AG04450 (cell line): ENCODE results near the gene PRUNE2. TPM values are rescaled to one million over a fixed set of nuclear protein-coding genes. Genes with fewer than 3 reads are reported as not detected.

ENCODE experiments used
- CTCF ChIA-PET: fragments of 300-600, 350-600 bp; formaldehyde crosslinking; extraction: SDS; loops from one replicate; lab custom pipeline; 2022; ENCODE audit warnings: antibody characterized with exemption, inconsistent platforms; lab: Charles Lee
- POLR2A ChIA-PET: fragments of 350-600 bp; formaldehyde crosslinking; extraction: SDS; loops from one replicate; lab custom pipeline; 2021; ENCODE audit warnings: antibody characterized with exemption, inconsistent platforms; lab: Yijun Ruan, JAX
- DNase-seq: peaks from one replicate; pipeline ENCODE4 v3.0.0-alpha.2; 2011; ENCODE audit warnings: low read depth, low spot score
- H3K27ac ChIP-seq: one replicate; pipeline ENCODE4 v1.5.1; 2012; ENCODE audit warnings: low read depth, low read length, control low read depth
- H3K27me3 ChIP-seq: one replicate; pipeline ENCODE4 v1.6.0; 2012; ENCODE audit warnings: low read length; ENCODE audit not compliant: control insufficient read depth, insufficient read depth
- H3K4me3 ChIP-seq: 2 replicates; pipeline ENCODE4 v1.5.1; 2011; ENCODE audit warnings: mild to moderate bottlenecking, low read depth, low read length, control low read depth
- H3K9me3 ChIP-seq: 2 replicates; pipeline ENCODE4 v1.5.1; 2012; ENCODE audit warnings: low read length; ENCODE audit not compliant: control insufficient read depth, insufficient read depth
- CTCF ChIP-seq: IDR thresholded peaks from 2 replicates; pipeline ENCODE4 v1.5.1; 2011; ENCODE audit warnings: low read depth, low read length, control low read depth, inconsistent platforms
- polyA plus RNA-seq: library from polyadenylated mRNA; depleted of rRNA; stranded (reverse); fragments of >200 nt; gene quantifications from 2 replicates; pipeline ENCODE4 v1.2.3, GENCODE V29; 2011

The PRUNE2 gene
- polyA plus RNA-seq, 1 experiment: 1.1 TPM

- DNase-seq: no peak
- no peaks in the 10 kb centered on the region for H3K9me3 ChIP-seq
- H3K27me3 ChIP-seq: no peaks in the 10 kb centered on the region
- no peak for TF ChIP-seq CTCF
- no peak overlapping the region for H3K27ac ChIP-seq
- ChIA-PET CTCF (interaction anchor here (0.6 kb wide), 1 partner anchor 108 kb away, joined by 3 read pairs; no protein-coding TSS in a partner anchor), POLR2A (no interaction called here)
- no peak overlapping the region for H3K4me3 ChIP-seq
These were observed 21.1 kb downstream of the PRUNE2 start for GRCh38 chr9:76884823-76885222.

GRCh38 chr9:76883341-76883855, 22.5 kb downstream of the PRUNE2 start:
- no peak for TF ChIP-seq CTCF
- ChIA-PET CTCF (no interaction called here), POLR2A (no interaction called here)
- Histone ChIP-seq H3K4me3 (no peak overlapping the region), H3K27me3 (no peaks in the 10 kb centered on the region), H3K9me3 (no peaks in the 10 kb centered on the region), H3K27ac (no peak overlapping the region)
- no peak for DNase-seq

DNA sequence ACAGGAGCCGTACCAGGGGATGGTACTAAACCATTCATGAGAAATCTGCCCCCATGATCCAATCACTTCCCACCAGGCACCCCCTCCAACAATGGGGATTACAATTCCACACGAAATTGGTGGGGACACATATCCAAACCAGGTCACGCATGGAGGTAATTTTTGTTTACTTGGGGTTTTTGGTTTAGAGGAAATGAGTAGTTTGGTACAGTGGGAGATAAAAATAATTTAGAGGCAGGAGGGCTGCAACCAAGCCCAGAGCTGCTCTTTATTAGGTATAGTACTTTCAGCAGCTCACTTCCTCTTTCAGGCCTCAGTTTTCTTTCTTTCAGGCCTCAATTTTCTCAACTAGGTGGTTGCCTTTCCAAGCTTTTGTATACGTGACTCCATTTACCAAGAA, 23.2 kb downstream of the PRUNE2 start:
- H3K4me3 ChIP-seq: no peak overlapping the region
- no peaks in the 10 kb centered on the region for H3K9me3 ChIP-seq
- no peak for DNase-seq
- no peak overlapping the region for H3K27ac ChIP-seq
- ChIA-PET CTCF (no interaction called here), POLR2A (no interaction called here)
- TF ChIP-seq CTCF: no peak
- no peaks in the 10 kb centered on the region for H3K27me3 ChIP-seq

GRCh38 chr9:76880210-76880609, 25.7 kb downstream of the PRUNE2 start:
- CTCF ChIA-PET: no interaction called here
- TF ChIP-seq CTCF: no peak
- no peaks in the 10 kb centered on the region for H3K27me3 ChIP-seq
- DNase-seq: no peak
- H3K4me3 ChIP-seq: no peak overlapping the region
- no peaks in the 10 kb centered on the region for H3K9me3 ChIP-seq
- POLR2A ChIA-PET: no interaction called here
- no peak overlapping the region for H3K27ac ChIP-seq

GRCh38 chr9:76878933-76879332, 27.0 kb downstream of the PRUNE2 start:
- TF ChIP-seq CTCF: no peak
- Histone ChIP-seq H3K27ac (no peak overlapping the region), H3K9me3 (no peaks in the 10 kb centered on the region), H3K4me3 (no peak overlapping the region), H3K27me3 (no peaks in the 10 kb centered on the region)
- CTCF ChIA-PET: interaction anchor here (0.5 to 1.5 kb wide), 3 partner anchors 11 to 129 kb away, joined by 3 read pairs; no protein-coding TSS in a partner anchor
- no peak for DNase-seq
- POLR2A ChIA-PET: no interaction called here
